Spleen (tissue), 11 donors: Measurements from ENCODE around the gene ANO4. TPM values are rescaled to one million over a fixed set of nuclear protein-coding genes. Genes with fewer than 3 reads are reported as not detected.

Source experiments
- DNase-seq: peaks from one replicate; pipeline ENCODE4 v3.0.0-alpha.2; 2020
- H3K27ac ChIP-seq, 8 donors: fragments of 200-600 bp; sonication (generic) in 7 of 8; 1 replicate in 4 of 8; 2 replicates in 4 of 8; pipeline versions ENCODE4 v1.5.0 to v1.8.0; 2016 to 2021; ENCODE audit warnings: inconsistent platforms in 4 of 8, mild to moderate bottlenecking in 4 of 8, moderate library complexity in 1 of 8
- H3K27me3 ChIP-seq, 7 donors: fragments of 200-600 bp; sonication (generic) in 6 of 7; replicated peaks in 1 of 7; 1 replicate in 4 of 7; 2 replicates in 3 of 7; pipeline versions ENCODE4 v1.5.0 to v1.8.0; 2016 to 2021; ENCODE audit warnings: inconsistent platforms in 3 of 7, mild to moderate bottlenecking in 1 of 7
- H3K36me3 ChIP-seq, 6 donors: fragments of 200-600 bp; sonication (generic) in 5 of 6; 1 replicate in 4 of 6; 2 replicates in 2 of 6; pipeline versions ENCODE4 v1.5.0 to v1.8.0; 2016 to 2021; ENCODE audit warnings: inconsistent platforms in 2 of 6
- H3K4me1 ChIP-seq, 6 donors: fragments of 200-600 bp; sonication (generic) in 5 of 6; 1 replicate in 3 of 6; 2 replicates in 3 of 6; pipeline versions ENCODE4 v1.5.0 to v1.8.0; 2016 to 2021; ENCODE audit warnings: inconsistent platforms in 3 of 6
- H3K4me3 ChIP-seq, 8 donors: fragments of 200-600 bp; sonication (generic) in 7 of 8; 1 replicate in 4 of 8; 2 replicates in 4 of 8; pipeline versions ENCODE4 v1.5.0 to v1.8.0; 2016 to 2021; ENCODE audit warnings: inconsistent platforms in 4 of 8, mild to moderate bottlenecking in 4 of 8, moderate library complexity in 2 of 8
- H3K9me3 ChIP-seq, 8 donors: fragments of 200-600 bp; sonication (generic) in 7 of 8; 1 replicate in 4 of 8; 2 replicates in 4 of 8; pipeline versions ENCODE4 v1.5.0 to v1.8.0; 2016 to 2021; ENCODE audit warnings: inconsistent platforms in 4 of 8
- POLR2A ChIP-seq, 3 donors: fragments of 450-650 bp; IDR thresholded peaks; one replicate each; pipeline ENCODE4 v1.5.1; 2017; ENCODE audit warnings: antibody characterized with exemption in 3 of 3, mild to moderate bottlenecking in 1 of 3
- POLR2AphosphoS5 ChIP-seq, 3 donors: sonication (generic); formaldehyde crosslinking; IDR thresholded peaks; one replicate each; pipeline ENCODE4 v1.5.1; 2017; ENCODE audit warnings: antibody characterized with exemption in 3 of 3
- WGBS, 5 donors: extraction: QIAGEN DNeasy Blood & Tissue Kit in 3 of 5; methylation state at CpG; one replicate each; pipeline versions ENCODE4 v1.1.5 to v1.1.7; 2013 to 2018; 5-methylcytosine and 5-hydroxymethylcytosine counted together
- intact Hi-C: fragments of 100-400 bp; cut with DNase I; formaldehyde crosslinking; loops from one replicate; pipeline ENCODE4 v1.15.0; 2023; ENCODE audit warnings: low total_unique reads
- polyA plus RNA-seq, 3 donors: library from polyadenylated mRNA; stranded (reverse); fragments of 200-250 nt; gene quantifications; one replicate each; pipeline ENCODE4 v1.2.1, GENCODE V29; 2013
- total RNA-seq, 7 donors: library from RNA; depleted of rRNA in 3 of 7; stranded (reverse); fragments of >200 nt in 3 of 7; fragmentation: NEBNext Ultra II Directional in 4 of 7; extraction: Animal tissue kit (Norgen Biotek cat#: 25700) in 4 of 7; gene quantifications; one replicate each; pipeline versions ENCODE4 v1.1.0 to v1.2.1, GENCODE V29; 2016 to 2021
- TF ChIP-seq, protein P1 (sequence below), 11 experiments: fragments of 200-600 bp in 7 of 11; fragments of 450-650 bp in 4 of 11; sonication (generic) in 4 of 11; IDR thresholded peaks in 8 of 11; conservative IDR thresholded peaks in 3 of 11; 1 replicate in 7 of 11; 2 replicates in 4 of 11; pipeline versions ENCODE4 v1.4.0 to v1.8.0; 2016 to 2021; ENCODE audit warnings: antibody characterized with exemption in 11 of 11, inconsistent platforms in 4 of 11, mild to moderate bottlenecking in 1 of 11
- donor health status: healthy with polysubstance abuse.
- donor health status: DM: no; HTN: no; CAD: no; lungs with moderate emphysema.
- donor health status: DM: no; HTN: no; CAD: no.
- donor health status: Bipolar disorder and iron deficiency.
- donor health status: healthy.
- donor health status: DM: no; HTN: no; CAD: no.
- donor health status: DM: yes; HTN: yes; CAD: no.

Gene ANO4
- total and polyA plus RNA-seq, 10 donors = 0.42 TPM; not detected in 9

DNA sequence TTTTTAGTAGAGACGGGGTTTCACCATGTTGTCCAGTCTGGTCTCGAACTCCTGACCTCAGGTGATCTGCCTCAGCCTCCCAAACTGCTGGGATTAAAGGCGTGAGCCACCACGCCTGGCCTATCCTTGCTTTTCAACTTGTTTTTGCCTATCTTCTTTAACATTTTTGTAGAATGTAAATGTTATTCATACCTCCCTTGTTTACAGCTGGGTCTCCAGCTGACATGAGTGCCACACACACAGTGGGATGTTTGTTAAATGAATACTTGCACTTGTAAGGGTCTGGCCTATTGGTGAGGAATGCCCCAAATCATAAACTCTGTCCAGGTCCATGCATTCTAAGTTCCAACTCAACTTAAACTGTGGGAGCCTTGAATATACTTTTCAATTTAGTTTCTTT lies 176.3 kb downstream of the ANO4 start:
- Histone ChIP-seq H3K4me1 (no peaks in the 10 kb centered on the region), H3K27me3 (no peaks in the 10 kb centered on the region), H3K9me3 (no peaks in the 10 kb centered on the region), H3K27ac (no peak overlapping the region), H3K36me3 (no peaks in the 10 kb centered on the region), H3K4me3 (no peak overlapping the region)
- 66 to 85% (median 73%) methylated on average over 4 of the region's 4 CpGs for WGBS, 5 donors
- intact Hi-C loops = no loop called here
- DNase-seq = no peak
- TF ChIP-seq, protein P1, sequence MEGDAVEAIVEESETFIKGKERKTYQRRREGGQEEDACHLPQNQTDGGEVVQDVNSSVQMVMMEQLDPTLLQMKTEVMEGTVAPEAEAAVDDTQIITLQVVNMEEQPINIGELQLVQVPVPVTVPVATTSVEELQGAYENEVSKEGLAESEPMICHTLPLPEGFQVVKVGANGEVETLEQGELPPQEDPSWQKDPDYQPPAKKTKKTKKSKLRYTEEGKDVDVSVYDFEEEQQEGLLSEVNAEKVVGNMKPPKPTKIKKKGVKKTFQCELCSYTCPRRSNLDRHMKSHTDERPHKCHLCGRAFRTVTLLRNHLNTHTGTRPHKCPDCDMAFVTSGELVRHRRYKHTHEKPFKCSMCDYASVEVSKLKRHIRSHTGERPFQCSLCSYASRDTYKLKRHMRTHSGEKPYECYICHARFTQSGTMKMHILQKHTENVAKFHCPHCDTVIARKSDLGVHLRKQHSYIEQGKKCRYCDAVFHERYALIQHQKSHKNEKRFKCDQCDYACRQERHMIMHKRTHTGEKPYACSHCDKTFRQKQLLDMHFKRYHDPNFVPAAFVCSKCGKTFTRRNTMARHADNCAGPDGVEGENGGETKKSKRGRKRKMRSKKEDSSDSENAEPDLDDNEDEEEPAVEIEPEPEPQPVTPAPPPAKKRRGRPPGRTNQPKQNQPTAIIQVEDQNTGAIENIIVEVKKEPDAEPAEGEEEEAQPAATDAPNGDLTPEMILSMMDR (IDR thresholded peaks at IDR 0.05 in 8 of 11, conservative IDR thresholded peaks at IDR 0.05 in 3 of 11) = no peak
- TF ChIP-seq POLR2AphosphoS5 (IDR thresholded peaks at IDR 0.05) (no peak), POLR2A (IDR thresholded peaks at IDR 0.05) (no peak)

DNA sequence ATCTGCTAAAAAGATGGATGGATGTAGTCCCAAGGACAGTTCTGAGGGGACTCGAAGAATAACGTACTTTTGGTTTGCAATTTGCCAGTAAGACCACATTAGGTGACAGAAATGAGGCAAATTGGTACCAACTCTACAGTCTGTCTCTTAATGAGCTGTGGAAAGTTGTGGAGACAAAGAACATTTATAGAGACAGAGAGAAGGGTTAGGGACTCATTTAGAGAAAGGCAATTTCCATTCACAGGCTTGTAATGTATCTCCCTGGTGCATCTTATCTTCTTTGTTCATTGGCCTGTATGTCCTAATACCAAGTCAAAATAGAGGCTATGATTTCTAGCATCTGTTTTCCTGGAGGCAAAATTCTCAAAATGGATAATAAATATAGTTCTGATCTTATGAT lies 177.5 kb downstream of the ANO4 start:
- TF ChIP-seq POLR2A (IDR thresholded peaks at IDR 0.05) (no peak), POLR2AphosphoS5 (IDR thresholded peaks at IDR 0.05) (no peak)
- TF ChIP-seq, protein P1 (IDR thresholded peaks at IDR 0.05 in 8 of 11, conservative IDR thresholded peaks at IDR 0.05 in 3 of 11) = no peak
- H3K4me3 ChIP-seq = no peak overlapping the region
- H3K27ac ChIP-seq = no peak overlapping the region
- DNase-seq = no peak
- intact Hi-C loops = no loop called here
- H3K36me3 ChIP-seq = no peaks in the 10 kb centered on the region
- 73 to 92% (median 85%) methylated on average over 2 of the region's 2 CpGs for WGBS, 5 donors
- H3K9me3 ChIP-seq = no peaks in the 10 kb centered on the region
- no peaks in the 10 kb centered on the region for H3K4me1 ChIP-seq
- no peaks in the 10 kb centered on the region for H3K27me3 ChIP-seq

DNA sequence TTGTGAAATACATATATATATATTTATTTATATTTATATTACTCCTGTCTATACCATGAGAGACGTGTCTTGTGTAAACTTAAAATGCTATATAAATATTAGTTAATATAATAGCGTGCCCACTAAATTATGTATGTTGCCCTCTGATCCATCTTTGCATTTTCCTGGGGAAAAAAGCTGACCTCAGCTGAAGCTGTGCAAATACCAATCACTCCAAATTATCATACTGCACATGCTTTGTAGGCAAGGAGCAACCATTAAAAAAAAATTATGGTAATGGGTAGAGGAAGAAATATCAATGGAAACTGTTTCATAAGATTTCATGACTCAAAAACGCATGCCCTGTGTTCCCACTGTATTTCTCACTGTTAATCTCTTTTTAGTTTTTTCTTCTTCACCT lies 179.8 kb downstream of the ANO4 start:
- no peak overlapping the region for H3K27ac ChIP-seq
- H3K27me3 ChIP-seq = no peaks in the 10 kb centered on the region
- 78 to 91% (median 82%) methylated on average over 3 of the region's 3 CpGs for WGBS, 5 donors
- intact Hi-C loops = no loop called here
- no peaks in the 10 kb centered on the region for H3K9me3 ChIP-seq
- H3K36me3 ChIP-seq = no peaks in the 10 kb centered on the region
- no peaks in the 10 kb centered on the region for H3K4me1 ChIP-seq
- no peak for DNase-seq
- TF ChIP-seq, protein P1 (IDR thresholded peaks at IDR 0.05 in 8 of 11, conservative IDR thresholded peaks at IDR 0.05 in 3 of 11) = no peak
- TF ChIP-seq POLR2A (IDR thresholded peaks at IDR 0.05) (no peak), POLR2AphosphoS5 (IDR thresholded peaks at IDR 0.05) (no peak)
- no peak overlapping the region for H3K4me3 ChIP-seq

DNA sequence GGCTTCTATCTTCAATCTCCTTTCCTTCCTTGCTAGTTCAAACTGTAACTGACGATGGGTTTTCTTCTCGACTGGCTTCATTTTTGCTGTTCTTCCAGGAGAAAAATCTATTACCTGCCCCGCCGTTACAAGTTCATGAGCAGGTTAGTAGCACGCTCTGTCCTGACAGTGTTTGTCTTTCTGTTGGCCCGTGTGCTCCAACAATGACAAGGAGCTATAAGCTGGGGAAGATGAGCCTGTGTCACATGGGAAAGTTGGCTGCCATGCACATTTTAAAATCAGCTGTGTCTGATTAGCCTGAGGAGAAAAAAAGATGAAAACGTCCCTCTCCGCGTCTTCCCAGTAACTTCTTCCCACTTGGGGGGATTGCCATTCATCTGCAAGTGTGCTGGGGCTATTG lies 180.2 kb downstream of the ANO4 start:
- DNase-seq = no peak
- no peak for TF ChIP-seq POLR2AphosphoS5 (IDR thresholded peaks at IDR 0.05)
- TF ChIP-seq POLR2A (IDR thresholded peaks at IDR 0.05) = no peak
- TF ChIP-seq, protein P1 (IDR thresholded peaks at IDR 0.05 in 8 of 11, conservative IDR thresholded peaks at IDR 0.05 in 3 of 11) = no peak
- WGBS, 5 donors = 83 to 89% (median 86%) methylated on average over 9 of the region's 9 CpGs
- H3K4me3 ChIP-seq = no peak overlapping the region
- no peaks in the 10 kb centered on the region for H3K4me1 ChIP-seq
- no peak overlapping the region for H3K27ac ChIP-seq
- no peaks in the 10 kb centered on the region for H3K27me3 ChIP-seq
- intact Hi-C loops = no loop called here
- H3K36me3 ChIP-seq = no peaks in the 10 kb centered on the region
- H3K9me3 ChIP-seq = no peaks in the 10 kb centered on the region
